Type B pancreatic cell (in vitro differentiated cells): ENCODE measurements around the gene UBE3B. TPM values are rescaled to one million over a fixed set of nuclear protein-coding genes. Genes with fewer than 3 reads are reported as not detected.

Experiments used
- DNase-seq: peaks from one replicate; pipeline ENCODE4 v3.0.0; 2021; ENCODE audit warnings: mixed read lengths; ENCODE audit not compliant: unreplicated experiment; ENCODE audit errors: extremely low spot score
- H3K27ac Mint-ChIP-seq: 2 replicates; pipeline ENCODE4 v1.8.0; 2021; ENCODE audit warnings: mild to moderate bottlenecking, mixed read lengths
- H3K27me3 Mint-ChIP-seq: 2 replicates; pipeline ENCODE4 v1.8.0; 2021; ENCODE audit warnings: mixed read lengths
- H3K36me3 Mint-ChIP-seq: 2 replicates; pipeline ENCODE4 v1.8.0; 2021; ENCODE audit warnings: mixed read lengths
- H3K4me1 Mint-ChIP-seq: one replicate; pipeline ENCODE4 v1.8.0; 2021; ENCODE audit warnings: mixed read lengths; ENCODE audit not compliant: unreplicated experiment
- H3K4me3 Mint-ChIP-seq: 2 replicates; pipeline ENCODE4 v1.8.0; 2021; ENCODE audit warnings: mild to moderate bottlenecking, mixed read lengths
- H3K9me3 Mint-ChIP-seq: 2 replicates; pipeline ENCODE4 v1.8.0; 2021; ENCODE audit warnings: mixed read lengths
- CTCF ChIP-seq: fragments of 200-600 bp; sonication (generic); conservative IDR thresholded peaks from 2 replicates; pipeline ENCODE4 v1.5.0; 2021; ENCODE audit warnings: antibody characterized with exemption, mild to moderate bottlenecking
- total RNA-seq: library from RNA; stranded (reverse); gene quantifications from 2 replicates; pipeline ENCODE4 v1.2.1, GENCODE V29; 2021; ENCODE audit warnings: low replicate concordance

Gene UBE3B
- total RNA-seq, 1 donor from 2014 or later, result 41.3 TPM

GRCh38 chr12:109513051-109513450 lies 35.6 kb downstream of the UBE3B start:
- no peaks in the 10 kb centered on the region for H3K4me1 Mint-ChIP-seq
- peaks cover 17% of the 10 kb centered on the region for H3K36me3 Mint-ChIP-seq
- H3K27ac Mint-ChIP-seq, result no peak overlapping the region
- no peak for TF ChIP-seq CTCF
- H3K27me3 Mint-ChIP-seq, result no peaks in the 10 kb centered on the region
- no peaks in the 10 kb centered on the region for H3K9me3 Mint-ChIP-seq
- no peak overlapping the region for H3K4me3 Mint-ChIP-seq
- no peak for DNase-seq

DNA sequence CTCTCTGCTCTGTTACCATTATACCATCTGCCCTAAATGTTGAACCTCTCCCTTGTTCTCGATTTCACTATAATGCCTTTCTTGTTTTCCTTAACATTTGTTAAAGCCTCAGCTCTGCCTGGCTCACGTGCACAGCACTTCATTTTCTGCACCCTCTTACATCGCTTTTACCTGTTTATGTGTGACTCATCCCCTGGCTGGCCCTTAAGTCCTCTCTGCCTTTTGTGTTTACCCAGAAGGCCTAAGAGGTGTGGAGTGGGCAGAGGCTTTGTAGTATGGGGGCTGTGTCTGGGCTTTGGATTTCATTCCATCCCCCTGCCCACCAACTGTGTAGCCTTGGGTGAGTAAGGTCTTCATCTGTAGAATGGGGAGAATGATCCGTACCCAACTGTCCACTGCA lies 36.5 kb downstream of the UBE3B start:
- Mint-ChIP-seq H3K36me3 (peaks cover 22% of the 10 kb centered on the region), H3K4me1 (peaks cover 5% of the 10 kb centered on the region), H3K4me3 (no peak overlapping the region), H3K9me3 (no peaks in the 10 kb centered on the region), H3K27me3 (no peaks in the 10 kb centered on the region), H3K27ac (no peak overlapping the region)
- no peak for DNase-seq
- no peak for TF ChIP-seq CTCF

DNA sequence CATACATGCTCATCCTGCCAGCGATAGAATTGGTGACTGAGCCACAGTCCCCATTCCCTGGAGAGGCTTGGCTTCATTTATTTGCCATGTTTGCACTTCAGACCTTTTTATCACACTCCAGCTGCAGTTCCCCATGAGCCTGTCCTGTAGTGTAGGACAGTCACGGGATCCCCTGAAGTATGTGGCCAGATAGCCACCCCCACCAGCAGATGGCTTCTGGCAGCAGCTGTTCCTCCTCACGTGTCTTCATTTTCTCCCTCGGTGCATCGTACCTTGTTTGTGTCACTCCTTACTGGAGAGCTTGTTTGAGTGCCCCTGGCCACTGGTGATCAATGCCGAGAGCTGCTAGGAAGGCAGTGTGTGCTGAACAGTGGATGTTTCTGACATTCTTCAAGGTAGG lies 40.2 kb downstream of the UBE3B start:
- Mint-ChIP-seq H3K36me3 (peaks cover 19% of the 10 kb centered on the region), H3K27ac (no peak overlapping the region), H3K4me3 (no peak overlapping the region), H3K4me1 (peaks cover 6% of the 10 kb centered on the region), H3K27me3 (no peaks in the 10 kb centered on the region), H3K9me3 (no peaks in the 10 kb centered on the region)
- no peak for DNase-seq
- TF ChIP-seq CTCF, result no peak

DNA sequence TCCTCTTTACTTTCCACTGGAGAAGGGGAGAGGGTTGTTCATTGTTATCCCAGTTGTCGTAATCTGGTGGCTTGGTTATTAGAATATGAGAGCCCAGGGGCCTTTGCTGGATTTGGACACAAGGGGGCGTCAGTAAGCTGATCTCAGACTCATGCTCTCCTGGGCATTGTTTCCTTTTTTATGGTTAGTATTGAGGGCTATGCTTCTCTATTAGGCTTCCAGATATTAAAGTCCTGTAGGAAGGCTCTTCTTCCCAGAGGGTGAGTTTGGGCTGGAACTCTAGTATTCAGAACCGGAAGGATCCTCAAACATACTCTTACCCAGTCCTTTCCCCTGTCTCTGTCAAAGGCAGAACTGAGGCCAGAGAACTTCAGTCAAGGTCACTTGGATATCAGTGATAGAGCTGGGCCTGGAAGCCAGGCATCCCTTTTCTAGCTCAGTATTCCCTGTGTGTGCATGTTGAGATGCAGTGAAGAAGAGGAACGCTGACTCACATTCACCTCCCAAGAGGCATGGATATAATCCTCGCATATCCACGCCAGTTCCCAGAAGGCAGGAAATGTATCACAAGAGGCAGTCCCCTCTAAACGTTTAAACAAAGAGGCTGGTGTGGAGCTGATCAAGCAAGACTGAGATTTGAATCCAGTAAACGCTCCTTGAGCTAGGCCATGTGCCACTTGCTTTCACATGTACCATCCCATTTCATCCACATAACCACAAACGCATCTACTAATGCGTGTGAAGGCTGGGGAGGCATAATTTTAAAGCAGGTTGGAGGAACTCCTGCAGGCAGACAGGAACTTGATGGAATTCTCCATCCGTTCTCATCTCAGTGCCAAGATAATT lies 41.6 kb downstream of the UBE3B start:
- Mint-ChIP-seq H3K27me3 (no peaks in the 10 kb centered on the region), H3K9me3 (no peaks in the 10 kb centered on the region), H3K4me1 (peaks cover 6% of the 10 kb centered on the region), H3K27ac (peak overlapping the region; percentile 42), H3K36me3 (peaks cover 19% of the 10 kb centered on the region), H3K4me3 (no peak overlapping the region)
- TF ChIP-seq CTCF, result peak; percentile 94
- no peak for DNase-seq

- H3K27ac Mint-ChIP-seq, result no peak overlapping the region
- H3K9me3 Mint-ChIP-seq, result no peaks in the 10 kb centered on the region
- no peak for DNase-seq
- no peaks in the 10 kb centered on the region for H3K27me3 Mint-ChIP-seq
- H3K4me3 Mint-ChIP-seq, result no peak overlapping the region
- TF ChIP-seq CTCF, result no peak
- peaks cover 6% of the 10 kb centered on the region for H3K4me1 Mint-ChIP-seq
- H3K36me3 Mint-ChIP-seq, result peaks cover 19% of the 10 kb centered on the region
These were observed 42.4 kb downstream of the UBE3B start for GRCh38 chr12:109519787-109520186.
